A673 (cell line): Measurements from ENCODE around the gene SIGLEC6.

Experiments
- EZH2 ChIP-seq: fragments of 200-600 bp; sonication (generic); IDR thresholded peaks from 2 replicates; pipeline ENCODE4 v1.6.1; 2017; ENCODE audit warnings: borderline replicate concordance, low read depth, mild to moderate bottlenecking, mixed read lengths, antibody characterized with exemption, low read length; ENCODE audit not compliant: poor library complexity, severe bottlenecking
- TF ChIP-seq, protein P1 (sequence below): fragments of 300-800, 200-600 bp; sonication (generic); conservative IDR thresholded peaks from 2 replicates; pipeline ENCODE4 v1.5.1; 2017; ENCODE audit warnings: low read depth, mild to moderate bottlenecking, antibody characterized with exemption, low read length, moderate library complexity, mixed read lengths

DNA sequence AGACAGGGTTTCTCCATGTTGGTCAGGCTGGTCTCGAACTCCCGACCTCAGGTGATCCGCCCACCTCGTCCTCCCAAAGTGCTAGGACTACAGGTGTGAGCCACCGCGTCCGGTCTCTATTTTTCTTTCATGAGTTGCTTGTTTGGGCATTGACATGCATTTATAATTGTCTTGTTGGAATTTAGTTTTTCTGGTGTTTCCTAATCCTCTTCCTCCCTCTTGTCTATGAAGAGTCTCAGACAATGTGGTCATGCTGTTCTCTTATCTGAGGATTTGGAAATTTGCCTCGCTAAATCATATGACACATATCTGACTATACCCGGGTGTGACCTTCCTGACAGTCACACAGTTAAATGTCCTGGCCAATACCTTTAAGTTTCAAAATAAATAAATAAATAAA, 60.5 kb downstream of the SIGLEC6 start:
- TF ChIP-seq, protein P1, sequence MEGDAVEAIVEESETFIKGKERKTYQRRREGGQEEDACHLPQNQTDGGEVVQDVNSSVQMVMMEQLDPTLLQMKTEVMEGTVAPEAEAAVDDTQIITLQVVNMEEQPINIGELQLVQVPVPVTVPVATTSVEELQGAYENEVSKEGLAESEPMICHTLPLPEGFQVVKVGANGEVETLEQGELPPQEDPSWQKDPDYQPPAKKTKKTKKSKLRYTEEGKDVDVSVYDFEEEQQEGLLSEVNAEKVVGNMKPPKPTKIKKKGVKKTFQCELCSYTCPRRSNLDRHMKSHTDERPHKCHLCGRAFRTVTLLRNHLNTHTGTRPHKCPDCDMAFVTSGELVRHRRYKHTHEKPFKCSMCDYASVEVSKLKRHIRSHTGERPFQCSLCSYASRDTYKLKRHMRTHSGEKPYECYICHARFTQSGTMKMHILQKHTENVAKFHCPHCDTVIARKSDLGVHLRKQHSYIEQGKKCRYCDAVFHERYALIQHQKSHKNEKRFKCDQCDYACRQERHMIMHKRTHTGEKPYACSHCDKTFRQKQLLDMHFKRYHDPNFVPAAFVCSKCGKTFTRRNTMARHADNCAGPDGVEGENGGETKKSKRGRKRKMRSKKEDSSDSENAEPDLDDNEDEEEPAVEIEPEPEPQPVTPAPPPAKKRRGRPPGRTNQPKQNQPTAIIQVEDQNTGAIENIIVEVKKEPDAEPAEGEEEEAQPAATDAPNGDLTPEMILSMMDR: no peak
- no peak for TF ChIP-seq EZH2
